Kidney glomerular epithelial cell (primary cell): ENCODE results near the gene EXOC3L1.

Experiments
- DNase-seq: peaks from one replicate; lab custom pipeline; 2025; lab: John Stamatoyannopoulos, UW

EXOC3L1 gene

GRCh38 chr16:67216612-67217490, 26.9 kb upstream of the EXOC3L1 start:
- DNase-seq = no peak

GRCh38 chr16:67215706-67216105, 25.8 kb upstream of the EXOC3L1 start:
- no peak for DNase-seq

- DNase-seq = no peak
Measured at GRCh38 chr16:67213197-67214019, 23.5 kb upstream of the EXOC3L1 start.

GRCh38 chr16:67212766-67213165, 22.8 kb upstream of the EXOC3L1 start:
- peak; percentile 16 for DNase-seq

- no peak for DNase-seq
Measured at GRCh38 chr16:67211674-67212073, 21.7 kb upstream of the EXOC3L1 start.

GRCh38 chr16:67210069-67210937, 20.4 kb upstream of the EXOC3L1 start:
- DNase-seq = no peak

- DNase-seq = no peak
Measured at GRCh38 chr16:67209565-67209964, 19.6 kb upstream of the EXOC3L1 start.

GRCh38 chr16:67208154-67208896, 18.4 kb upstream of the EXOC3L1 start:
- no peak for DNase-seq

- DNase-seq = no peak
Measured at GRCh38 chr16:67207249-67208091, 17.5 kb upstream of the EXOC3L1 start.

GRCh38 chr16:67206838-67207248, 16.9 kb upstream of the EXOC3L1 start:
- no peak for DNase-seq

- no peak for DNase-seq
Measured at GRCh38 chr16:67206129-67206837, 16.3 kb upstream of the EXOC3L1 start.

- no peak for DNase-seq
Measured at GRCh38 chr16:67204076-67204475, 14.1 kb upstream of the EXOC3L1 start.

GRCh38 chr16:67202956-67203493, 13.1 kb upstream of the EXOC3L1 start:
- DNase-seq = no peak

GRCh38 chr16:67202426-67202825, 12.5 kb upstream of the EXOC3L1 start:
- DNase-seq = no peak

- DNase-seq = no peak
Measured at GRCh38 chr16:67201411-67202345, 11.7 kb upstream of the EXOC3L1 start.

GRCh38 chr16:67200491-67200890, 10.6 kb upstream of the EXOC3L1 start:
- DNase-seq = no peak

- DNase-seq = no peak
Measured at GRCh38 chr16:67199808-67200198, 9.9 kb upstream of the EXOC3L1 start.
